Neural crest cell (in vitro differentiated cells): Measurements from ENCODE around the gene RCVRN. TPM values are rescaled to one million over a fixed set of nuclear protein-coding genes. Genes with fewer than 3 reads are reported as not detected.
A peak's percentile ranks its signal among the peaks of the same experiment; 100 is the strongest.

Source experiments
- DNase-seq: peaks from one replicate; pipeline ENCODE4 v3.0.0; 2021; ENCODE audit warnings: low read depth, mixed read lengths, low spot score
- H3K27ac Mint-ChIP-seq: one replicate; pipeline ENCODE4 v1.8.0; 2021; ENCODE audit warnings: mild to moderate bottlenecking, mixed read lengths; ENCODE audit not compliant: unreplicated experiment
- H3K27me3 Mint-ChIP-seq: 2 replicates; pipeline ENCODE4 v1.8.0; 2021; ENCODE audit warnings: low read depth, mild to moderate bottlenecking, mixed read lengths
- H3K36me3 Mint-ChIP-seq: 2 replicates; pipeline ENCODE4 v1.8.0; 2021; ENCODE audit warnings: low read depth, mild to moderate bottlenecking, mixed read lengths
- H3K4me1 Mint-ChIP-seq: 2 replicates; pipeline ENCODE4 v1.8.0; 2021; ENCODE audit warnings: mixed read lengths
- H3K4me3 Mint-ChIP-seq: one replicate; pipeline ENCODE4 v1.8.0; 2021; ENCODE audit warnings: mild to moderate bottlenecking, mixed read lengths
- H3K9me3 Mint-ChIP-seq: 2 replicates; pipeline ENCODE4 v1.8.0; 2021; ENCODE audit warnings: mixed read lengths
- CTCF ChIP-seq: fragments of 200-600 bp; sonication (generic); conservative IDR thresholded peaks from 2 replicates; pipeline ENCODE4 v1.5.0; 2021; ENCODE audit warnings: antibody characterized with exemption, mild to moderate bottlenecking
- total RNA-seq: library from RNA; stranded (reverse); gene quantifications from 2 replicates; pipeline ENCODE4 v1.2.1, GENCODE V29; 2021

Gene RCVRN
- total RNA-seq, 1 donor from 2014 or later, result 0.35 TPM

DNA sequence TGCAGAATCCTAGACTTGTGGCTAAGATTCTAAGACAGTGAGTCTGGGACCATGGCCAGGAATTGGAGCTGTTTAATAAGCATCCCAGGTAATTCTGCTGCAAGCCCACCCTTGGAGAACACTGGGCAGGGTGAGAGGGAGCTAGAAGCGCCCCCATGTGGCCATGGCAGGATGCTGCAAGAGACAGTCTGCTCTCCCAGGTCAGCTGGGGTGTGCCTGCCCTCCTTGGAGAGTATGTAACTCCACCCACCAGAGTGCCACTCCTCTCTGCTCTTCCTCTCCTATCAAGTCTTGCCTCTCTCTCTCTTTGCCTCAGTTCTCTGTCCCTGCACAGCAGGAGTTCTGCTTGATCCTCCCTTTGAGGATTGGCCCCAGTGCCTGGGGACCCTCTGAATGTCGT lies 14.9 kb downstream of the RCVRN start:
- DNase-seq, result peak; percentile 21
- Mint-ChIP-seq H3K4me3 (no peak overlapping the region), H3K36me3 (no peaks in the 10 kb centered on the region), H3K4me1 (peaks cover 4% of the 10 kb centered on the region), H3K27me3 (peaks cover 6% of the 10 kb centered on the region), H3K9me3 (no peaks in the 10 kb centered on the region), H3K27ac (no peak overlapping the region)
- TF ChIP-seq CTCF, result peak; percentile 61

DNA sequence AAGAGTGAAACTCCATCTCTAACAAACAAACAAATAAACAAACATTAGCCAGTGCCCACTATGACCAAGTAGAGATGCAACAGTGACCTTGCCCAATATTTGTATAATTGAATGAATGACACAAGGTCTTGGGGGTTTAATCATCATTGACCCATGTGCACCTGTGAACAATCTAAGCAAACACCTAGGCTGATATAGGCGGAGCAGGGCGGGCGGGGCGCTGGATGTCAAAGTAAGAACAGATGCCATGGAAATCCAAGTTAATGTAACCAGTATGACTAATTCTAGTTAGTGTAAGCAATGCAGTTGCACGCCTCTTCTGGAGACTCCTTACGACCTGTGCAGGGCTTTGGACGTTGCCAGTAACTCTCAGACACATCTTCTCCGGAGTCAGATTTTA lies 17.6 kb downstream of the RCVRN start:
- Mint-ChIP-seq H3K4me3 (no peak overlapping the region), H3K27me3 (peaks cover 6% of the 10 kb centered on the region), H3K9me3 (peaks cover 6% of the 10 kb centered on the region)

GRCh38 chr17:9886141-9886930 lies 18.7 kb downstream of the RCVRN start:
- no peak overlapping the region for H3K27ac Mint-ChIP-seq
- DNase-seq, result no peak

More for the DNA sequence above, 17.6 kb downstream of the RCVRN start:
- H3K36me3 Mint-ChIP-seq, result no peaks in the 10 kb centered on the region
- no peak for DNase-seq
- H3K4me1 Mint-ChIP-seq, result no peaks in the 10 kb centered on the region
- TF ChIP-seq CTCF, result no peak
- H3K27ac Mint-ChIP-seq, result no peak overlapping the region

DNA sequence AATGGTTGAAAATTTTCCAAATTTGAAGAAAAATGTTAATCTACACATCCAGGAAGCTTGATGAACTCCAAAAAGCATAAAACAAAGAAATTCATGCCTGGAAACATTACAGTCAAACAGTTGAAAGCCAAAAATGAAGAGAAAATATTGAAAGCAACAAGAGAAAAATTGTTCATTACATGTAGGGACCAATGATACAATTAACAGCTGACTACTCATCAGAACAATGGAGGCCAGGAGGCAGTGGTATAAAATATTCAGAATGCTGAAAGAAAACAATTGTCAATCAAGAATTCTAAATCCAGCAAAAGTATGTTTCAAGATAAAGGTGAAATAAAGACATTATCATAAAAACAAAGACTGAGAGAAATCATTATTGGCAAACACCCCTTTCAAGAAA lies 21.6 kb downstream of the RCVRN start:
- H3K4me3 Mint-ChIP-seq, result no peak overlapping the region
- H3K27me3 Mint-ChIP-seq, result peaks cover 6% of the 10 kb centered on the region
- H3K27ac Mint-ChIP-seq, result no peak overlapping the region
- TF ChIP-seq CTCF, result no peak
- H3K36me3 Mint-ChIP-seq, result no peaks in the 10 kb centered on the region
- no peaks in the 10 kb centered on the region for H3K4me1 Mint-ChIP-seq
- DNase-seq, result no peak
- peaks cover 14% of the 10 kb centered on the region for H3K9me3 Mint-ChIP-seq

More at GRCh38 chr17:9886141-9886930, 18.7 kb downstream of the RCVRN start:
- Mint-ChIP-seq H3K27me3 (peaks cover 6% of the 10 kb centered on the region), H3K4me1 (no peaks in the 10 kb centered on the region), H3K36me3 (no peaks in the 10 kb centered on the region), H3K4me3 (no peak overlapping the region), H3K9me3 (peaks cover 14% of the 10 kb centered on the region)
- no peak for TF ChIP-seq CTCF

GRCh38 chr17:9880582-9880999 lies 24.5 kb downstream of the RCVRN start:
- no peaks in the 10 kb centered on the region for H3K4me1 Mint-ChIP-seq
- no peak for TF ChIP-seq CTCF
- H3K27ac Mint-ChIP-seq, result no peak overlapping the region

More at GRCh38 chr17:9880582-9880999, 24.5 kb downstream of the RCVRN start:
- Mint-ChIP-seq H3K27me3 (no peaks in the 10 kb centered on the region), H3K36me3 (no peaks in the 10 kb centered on the region), H3K4me3 (no peak overlapping the region), H3K9me3 (peaks cover 14% of the 10 kb centered on the region)
- DNase-seq, result no peak
